NCI-H82 (cell line): ENCODE results near the gene E2F2.

Experiments used
- DNase-seq: peaks from one replicate; lab custom pipeline; 2025; lab: John Stamatoyannopoulos, UW

E2F2 gene

GRCh38 chr1:23460519-23460918, 70.5 kb downstream of the E2F2 start:
- DNase-seq: no peak

- peak; percentile 20 for DNase-seq
Measured at GRCh38 chr1:23459338-23459757, 71.7 kb downstream of the E2F2 start.
